A549 (cell line): ENCODE data around the gene CITED4. TPM values are rescaled to one million over a fixed set of nuclear protein-coding genes. Genes with fewer than 3 reads are reported as not detected.

Source experiments
- ATAC-seq, 2 experiments: fragments of 200-7000 bp in 1 of 2; fragments of >200 bp in 1 of 2; cut with Nextera tagmentation in 1 of 2; cut with Tn5 transposase in 1 of 2; 3 replicates each; pipeline versions ENCODE4 v1.8.0 to v1.9.1; 2018 to 2020; ENCODE audit warnings: mild to moderate bottlenecking in 1 of 2, moderate library complexity in 1 of 2
- CTCF ChIA-PET: fragments of 300-600 bp; sonication (Branson Sonifier 250); formaldehyde crosslinking; extraction: SDS; loops from one replicate; lab custom pipeline; 2021; ENCODE audit warnings: antibody characterized with exemption, inconsistent platforms; lab: Yijun Ruan, JAX
- POLR2A ChIA-PET: fragments of 350-600 bp; formaldehyde crosslinking; extraction: SDS; loops from one replicate; lab custom pipeline; 2021; ENCODE audit warnings: antibody characterized with exemption, inconsistent platforms; lab: Yijun Ruan, JAX
- DNase-seq, 2 experiments: peaks; one replicate each; pipeline versions ENCODE4 v3.0.0 to v3.0.0-alpha.2; 2011 to 2016; ENCODE audit warnings: low read depth in 1 of 2, low spot score in 1 of 2
- FAIRE-seq: peaks from 2 replicates; lab custom pipeline; 2011; peaks lifted over from hg19 to GRCh38; lab: Jason Lieb, UNC
- H3K27ac ChIP-seq, 2 experiments: fragments of >200 bp; sonication (Bioruptor Twin); formaldehyde crosslinking; 3 replicates each; pipeline ENCODE4 v1.5.1; 2016 to 2017
- H3K4me1 ChIP-seq: fragments of >200 bp; sonication (Bioruptor Twin); formaldehyde crosslinking; 3 replicates; pipeline ENCODE4 v1.6.1; 2016
- H3K4me2 ChIP-seq: fragments of >200 bp; sonication (Bioruptor Twin); formaldehyde crosslinking; 3 replicates; pipeline ENCODE4 v1.6.1; 2016
- H3K4me3 ChIP-seq: fragments of >200 bp; sonication (Bioruptor Twin); formaldehyde crosslinking; 3 replicates; pipeline ENCODE4 v1.5.1; 2016
- H3K9me3 ChIP-seq: fragments of >200 bp; sonication (Bioruptor Twin); formaldehyde crosslinking; 3 replicates; pipeline ENCODE4 v1.6.1; 2016
- ATOH8 ChIP-seq: fragments of 250-450 bp; sonication (Bioruptor Pico); IDR thresholded peaks from 2 replicates; pipeline ENCODE4 v1.5.0; 2020; ENCODE audit warnings: low read depth, mild to moderate bottlenecking, moderate library complexity
- BHLHE40 ChIP-seq: IDR thresholded peaks from 2 replicates; pipeline ENCODE4 v1.6.1; 2012; ENCODE audit warnings: low read depth, low read length, inconsistent platforms
- CBX2 ChIP-seq: fragments of 200-600 bp; sonication (generic); IDR thresholded peaks from 2 replicates; pipeline ENCODE4 v1.6.1; 2016; ENCODE audit warnings: low read depth, mild to moderate bottlenecking, borderline replicate concordance
- CHD2 ChIP-seq: fragments of 150-350 bp; IDR thresholded peaks from 2 replicates; pipeline ENCODE4 v1.6.1; 2014; ENCODE audit warnings: low read length; ENCODE audit not compliant: partially characterized antibody
- CTCF ChIP-seq: fragments of >200 bp; sonication (Bioruptor Twin); formaldehyde crosslinking; IDR thresholded peaks from 3 replicates; pipeline ENCODE4 v1.5.1; 2016
- ELK1 ChIP-seq: fragments of 150-350 bp; IDR thresholded peaks from 2 replicates; pipeline ENCODE4 v1.6.1; 2014; ENCODE audit warnings: low read depth, mild to moderate bottlenecking, low read length
- EP300 ChIP-seq, 2 experiments: fragments of >200 bp; sonication (Bioruptor Twin); formaldehyde crosslinking; IDR thresholded peaks; 2 replicates in 1 of 2; 3 replicates in 1 of 2; pipeline ENCODE4 v1.6.1; 2016 to 2017
- FOSB ChIP-seq: fragments of 250-450 bp; sonication (Bioruptor Pico); IDR thresholded peaks from 2 replicates; pipeline ENCODE4 v1.5.0; 2020; ENCODE audit warnings: mild to moderate bottlenecking, moderate library complexity
- GATA3 ChIP-seq: IDR thresholded peaks from 2 replicates; pipeline ENCODE4 v1.6.1; 2012; ENCODE audit warnings: borderline replicate concordance
- HEYL ChIP-seq: fragments of 250-450 bp; sonication (Bioruptor Pico); IDR thresholded peaks from 2 replicates; pipeline ENCODE4 v1.8.0; 2021; ENCODE audit warnings: mild to moderate bottlenecking, moderate library complexity
- HMGXB4 ChIP-seq: fragments of 250-450 bp; sonication (Bioruptor Pico); IDR thresholded peaks from 2 replicates; pipeline ENCODE4 v1.5.0; 2021; ENCODE audit warnings: mild to moderate bottlenecking, moderate library complexity, borderline replicate concordance
- HOXB5 ChIP-seq: fragments of 250-450 bp; sonication (Bioruptor Pico); IDR thresholded peaks from 2 replicates; pipeline ENCODE4 v1.5.0; 2020; ENCODE audit warnings: mild to moderate bottlenecking, moderate library complexity
- KDM5A ChIP-seq: fragments of 200-600 bp; sonication (generic); IDR thresholded peaks from 2 replicates; pipeline ENCODE4 v1.6.1; 2016; ENCODE audit warnings: antibody characterized with exemption, mild to moderate bottlenecking
- MAFK ChIP-seq: fragments of 450-650 bp; IDR thresholded peaks from 2 replicates; pipeline ENCODE4 v1.6.1; 2014; ENCODE audit not compliant: partially characterized antibody
- MAX ChIP-seq: IDR thresholded peaks from 2 replicates; pipeline ENCODE4 v1.6.1; 2012
- MAZ ChIP-seq: fragments of 150-350 bp; IDR thresholded peaks from 2 replicates; pipeline ENCODE4 v1.6.1; 2014; ENCODE audit warnings: antibody characterized with exemption, low read depth, low read length, borderline replicate concordance
- NFE2L2 ChIP-seq: fragments of 150-350 bp; conservative IDR thresholded peaks from 2 replicates; pipeline ENCODE4 v1.6.1; 2014; ENCODE audit warnings: low read length
- POLR2A ChIP-seq: IDR thresholded peaks from 2 replicates; pipeline ENCODE4 v1.6.1; 2012; ENCODE audit warnings: mild to moderate bottlenecking, low read length
- SMC3 ChIP-seq: fragments of >200 bp; sonication (Bioruptor Twin); formaldehyde crosslinking; IDR thresholded peaks from 3 replicates; pipeline ENCODE4 v1.6.1; 2018; ENCODE audit warnings: inconsistent platforms
- TFCP2L1 ChIP-seq: fragments of 250-450 bp; sonication (Bioruptor Pico); IDR thresholded peaks from 2 replicates; pipeline ENCODE4 v1.5.0; 2021; ENCODE audit warnings: mild to moderate bottlenecking
- TP53 ChIP-seq: fragments of 250-450 bp; sonication (Bioruptor Pico); IDR thresholded peaks from 2 replicates; pipeline ENCODE4 v1.5.0; 2021; ENCODE audit warnings: mild to moderate bottlenecking, moderate library complexity
- WGBS: methylation state at CpG from one replicate; pipeline ENCODE4 v1.1.6; 2017; ENCODE audit errors: missing lambda C conversion rate; 5-methylcytosine and 5-hydroxymethylcytosine counted together
- polyA plus RNA-seq, 4 experiments: library from polyadenylated mRNA; depleted of rRNA in 3 of 4; stranded (reverse); fragments of >200 nt; fragmentation: RNase III in 1 of 4; extraction: RNeasy Plus Mini Kit Qiagen cat#74134 plus additional on column Dnase treatment in 1 of 4; gene quantifications; 2 replicates in 3 of 4; 3 replicates in 1 of 4; pipeline ENCODE4 v1.2.3, GENCODE V29; 2011 to 2017
- TF ChIP-seq, protein P1 (sequence below): fragments of >200 bp; sonication (Bioruptor Twin); formaldehyde crosslinking; IDR thresholded peaks from 2 replicates; pipeline ENCODE4 v1.6.1; 2016
- TF ChIP-seq, protein P2 (sequence below): IDR thresholded peaks from 2 replicates; pipeline ENCODE4 v1.6.1; 2012; ENCODE audit warnings: low read depth, borderline replicate concordance

The CITED4 gene
- polyA plus RNA-seq, 2 of the 4 experiments (the other 2 are of a cell fraction) = 7.1 to 32.2 TPM

- no peak overlapping the region; the same call in 2 of the 3 replicates for H3K4me2 ChIP-seq
- H3K9me3 ChIP-seq = peaks cover 12% of the 10 kb centered on the region; the same call in 2 of the 3 replicates
- peaks cover 48% of the 10 kb centered on the region for H3K4me1 ChIP-seq
- ChIA-PET POLR2A (interaction anchor here (2.0 kb wide), 1 partner anchor 15 kb away, joined by 8 read pairs; the partner anchor contains the start of gene CITED4), CTCF (interaction anchor here (0.6 to 22.4 kb wide), 5 partner anchors 11 to 68 kb away, joined by 3 to 602 read pairs (median 4); partner anchors contain the start of gene CITED4)
- WGBS = 90% methylated on average over 1 of the region's 1 CpG
- peak overlapping the region; percentile 86 to 95 for H3K27ac ChIP-seq
- TF ChIP-seq TFCP2L1 (CRISPR knock-in tag) (no peak), GATA3 (no peak), POLR2A (no peak), HOXB5 (CRISPR knock-in tag) (no peak), ELK1 (no peak), EP300 (IDR thresholded peaks at IDR 0.05) (no peak), CTCF (no peak), MAZ (no peak), CHD2 (no peak), MAX (no peak), KDM5A (no peak), NFE2L2 (no peak)
- TF ChIP-seq, protein P1, sequence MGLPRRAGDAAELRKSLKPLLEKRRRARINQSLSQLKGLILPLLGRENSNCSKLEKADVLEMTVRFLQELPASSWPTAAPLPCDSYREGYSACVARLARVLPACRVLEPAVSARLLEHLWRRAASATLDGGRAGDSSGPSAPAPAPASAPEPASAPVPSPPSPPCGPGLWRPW = no peak
- ATAC-seq = no peak
- no peak for DNase-seq
- no peak for FAIRE-seq
- no peak overlapping the region for H3K4me3 ChIP-seq
Measured at GRCh38 chr1:40876891-40877290, 14.7 kb upstream of the CITED4 start.

DNA sequence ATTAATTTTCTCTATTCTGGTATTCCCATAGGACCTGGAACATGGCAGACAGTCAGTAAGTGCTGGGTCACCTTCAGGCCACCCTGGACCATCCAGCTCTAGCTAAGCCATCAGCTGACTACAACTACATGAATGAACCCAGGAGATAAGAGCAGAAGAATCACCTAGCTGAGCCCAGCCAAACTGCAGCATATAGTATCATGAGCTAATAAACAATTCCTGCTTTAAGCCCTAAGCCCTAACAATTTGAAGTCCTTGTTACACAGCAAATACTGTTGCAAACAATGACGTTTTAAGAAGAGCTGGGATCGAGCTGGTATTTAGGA, 14.2 kb upstream of the CITED4 start:
- Histone ChIP-seq H3K9me3 (peaks cover 12% of the 10 kb centered on the region; the same call in 2 of the 3 replicates), H3K4me3 (no peak overlapping the region), H3K27ac (peak overlapping the region; percentile 86 to 95), H3K4me1 (peaks cover 48% of the 10 kb centered on the region), H3K4me2 (peak overlapping the region; percentile 60)
- DNase-seq = no peak
- POLR2A ChIA-PET = interaction anchor here (0.8 to 2.0 kb wide), 4 partner anchors 10 to 104 kb away, joined by 4 to 8 read pairs (median 6); partner anchors contain the start of gene CITED4
- CTCF ChIA-PET = interaction anchor here (0.6 to 22.4 kb wide), 6 partner anchors 9 to 69 kb away, joined by 3 to 602 read pairs (median 4); partner anchors contain the start of gene CITED4
- WGBS = 95% methylated on average over 2 of the region's 2 CpGs
- ATAC-seq = no peak
- no peak for FAIRE-seq
- TF ChIP-seq HEYL (CRISPR knock-in tag) = no peak
- no peak for TF ChIP-seq MAFK
- no peak for TF ChIP-seq CTCF
- no peak for TF ChIP-seq HMGXB4 (CRISPR knock-in tag)
- TF ChIP-seq, protein P2, sequence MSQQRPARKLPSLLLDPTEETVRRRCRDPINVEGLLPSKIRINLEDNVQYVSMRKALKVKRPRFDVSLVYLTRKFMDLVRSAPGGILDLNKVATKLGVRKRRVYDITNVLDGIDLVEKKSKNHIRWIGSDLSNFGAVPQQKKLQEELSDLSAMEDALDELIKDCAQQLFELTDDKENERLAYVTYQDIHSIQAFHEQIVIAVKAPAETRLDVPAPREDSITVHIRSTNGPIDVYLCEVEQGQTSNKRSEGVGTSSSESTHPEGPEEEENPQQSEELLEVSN = no peak
- TF ChIP-seq TP53 (CRISPR knock-in tag) = no peak
- no peak for TF ChIP-seq MAZ
- no peak for TF ChIP-seq CBX2
- TF ChIP-seq FOSB (CRISPR knock-in tag) = no peak
- no peak for TF ChIP-seq BHLHE40
- no peak for TF ChIP-seq ATOH8 (CRISPR knock-in tag)
- no peak for TF ChIP-seq SMC3
